Renal cortical epithelial cell (primary cell): ENCODE data around the gene SMIM5. TPM values are rescaled to one million over a fixed set of nuclear protein-coding genes. Genes with fewer than 3 reads are reported as not detected.
A peak's percentile ranks its signal among the peaks of the same experiment; 100 is the strongest.
"Not testable (repeated sequence)": the region's sequence is repeated elsewhere in the genome, so short reads cannot be mapped to it uniquely, and the experiment has no call there.

Experiments used
- DNase-seq: peaks from one replicate; pipeline ENCODE4 v3.0.0-alpha.2; 2011; ENCODE audit warnings: low read depth
- total RNA-seq: library from RNA; depleted of rRNA; stranded (reverse); fragments of >200 nt; gene quantifications from 2 replicates; pipeline ENCODE4 v1.2.3, GENCODE V29; 2014

The SMIM5 gene
- 0.20 and 1.6 TPM in 2 replicates for total RNA-seq

DNA sequence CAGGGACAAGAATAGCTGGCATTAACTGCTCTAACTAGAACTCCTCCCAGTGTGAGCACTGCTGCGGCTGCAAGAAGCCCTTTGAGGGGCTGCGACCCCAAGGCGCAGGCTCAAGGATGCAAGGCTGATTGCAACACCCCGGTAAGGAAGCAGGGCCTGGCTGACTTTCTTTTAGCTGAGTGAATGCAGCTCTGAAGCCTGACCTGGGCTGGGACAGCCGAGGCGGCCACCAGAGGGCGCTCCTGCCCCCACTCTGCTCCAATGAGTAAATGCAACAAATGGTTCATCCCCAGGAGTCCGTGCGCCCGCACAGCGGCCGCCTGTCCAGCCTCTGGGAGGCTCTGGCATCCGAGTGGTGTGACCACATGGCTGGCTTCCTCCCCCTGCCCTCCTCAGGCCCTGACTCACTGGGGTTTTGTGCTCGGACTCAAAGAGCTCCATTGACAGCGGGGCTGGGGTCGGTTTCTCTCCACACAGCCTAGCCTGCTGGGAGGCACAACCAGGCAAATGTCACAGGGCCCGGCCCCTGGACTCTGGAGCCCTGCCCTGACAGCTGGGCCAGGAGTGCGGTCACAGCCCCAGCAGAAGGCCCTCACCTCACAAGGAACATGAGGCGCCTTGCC is at the start of gene SMIM5:
TSS of gene SMIM5 (plus strand) at position 572 of the 623 bp plus-strand sequence. CDS start 6,768 bp downstream, outside the sequence.
- peak; percentile 78 for DNase-seq

DNA sequence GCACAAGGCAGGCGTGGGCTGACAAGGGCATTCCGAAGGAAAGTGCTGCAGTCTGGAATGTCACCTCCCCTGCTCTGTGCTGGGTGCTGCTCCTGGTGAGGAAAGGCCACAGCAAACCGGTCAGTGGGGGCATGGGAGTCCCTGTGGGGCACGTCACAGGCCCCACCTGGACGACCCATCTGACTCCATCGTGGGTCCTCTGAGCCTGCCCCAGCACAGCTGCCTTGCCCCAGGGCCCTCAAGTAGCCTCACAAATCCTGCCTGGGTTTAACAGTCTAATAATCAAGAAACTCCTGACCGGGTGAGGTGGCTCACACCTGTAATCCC is 48.4 kb upstream of the SMIM5 start:
- no peak for DNase-seq

DNA sequence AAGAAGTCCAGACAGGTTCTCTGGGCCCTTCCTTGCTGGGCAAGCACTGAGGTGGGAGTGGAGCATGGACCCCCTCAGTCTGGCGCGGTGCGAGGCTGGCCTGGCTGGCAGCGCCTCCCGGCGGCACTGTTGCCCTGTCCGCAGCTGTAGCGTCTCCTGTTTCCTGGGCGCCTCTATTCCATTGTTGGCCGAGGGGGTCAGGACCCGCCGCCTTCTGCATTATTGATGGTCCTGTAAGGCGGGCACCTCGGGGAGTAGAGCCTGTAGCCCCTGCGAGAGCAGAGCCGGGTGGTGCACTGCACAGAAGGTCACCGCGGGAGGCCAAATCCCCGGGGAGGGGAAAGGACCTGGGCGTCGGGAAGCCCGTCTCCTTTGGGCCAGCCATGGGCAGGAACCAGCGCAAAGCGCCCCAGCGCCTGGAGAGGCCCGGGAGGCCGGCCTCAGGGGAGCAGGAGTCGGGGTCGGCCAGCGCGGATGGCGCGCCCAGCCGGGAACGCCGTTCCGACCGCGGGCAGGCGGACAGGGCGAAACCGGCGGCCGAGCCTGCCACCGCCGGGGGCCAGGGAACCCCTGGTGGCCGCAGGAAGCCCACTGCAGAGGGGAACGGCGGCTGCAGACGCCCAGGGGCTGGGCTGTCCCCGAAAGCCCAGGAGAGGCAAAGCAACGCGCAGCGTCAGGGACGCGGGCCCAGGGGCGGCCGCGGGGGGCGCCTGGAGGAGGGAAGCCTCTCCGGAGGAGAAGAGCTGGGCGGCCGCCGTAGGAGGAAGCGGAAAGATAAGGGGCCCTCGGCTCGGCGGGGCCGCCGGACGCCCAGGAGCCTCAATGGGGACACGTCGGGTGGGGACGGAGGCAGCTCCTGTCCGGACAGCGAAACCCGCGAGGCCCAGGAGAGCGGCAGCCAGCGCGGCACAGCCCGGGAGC is 45.3 kb upstream of the SMIM5 start, which contains the start of gene MYO15B:
TSS of gene MYO15B (plus strand) at position 126 of the 921 bp plus-strand sequence. CDS start at position 384, 258 bp downstream.
- DNase-seq = no peak

DNA sequence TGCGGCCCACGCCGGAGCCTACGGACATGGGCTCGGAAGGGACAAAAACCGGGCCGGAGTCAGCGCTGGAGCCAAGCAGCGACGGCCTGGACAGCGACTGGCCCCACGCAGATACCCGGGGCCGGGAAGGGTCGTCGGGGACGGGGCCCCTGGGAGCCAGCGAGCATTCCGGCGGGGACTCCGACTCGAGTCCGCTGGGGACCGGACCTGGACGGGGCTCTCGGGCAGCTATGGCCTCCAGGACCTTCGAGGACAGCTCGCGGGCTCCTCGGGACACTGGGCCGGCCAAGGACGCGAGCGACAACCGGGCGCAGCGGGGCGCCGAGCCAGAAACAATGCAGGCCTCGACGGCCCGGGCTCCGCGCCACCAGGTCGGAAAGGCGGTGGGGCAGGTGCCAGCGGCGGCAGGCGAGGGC is 44.6 kb upstream of the SMIM5 start:
- DNase-seq = no peak

- peak; percentile 20 for DNase-seq
Observed at GRCh38 chr17:75589012-75589918, 44.0 kb upstream of the SMIM5 start.

GRCh38 chr17:75589919-75590303 is 43.3 kb upstream of the SMIM5 start:
- no peak for DNase-seq

- no peak for DNase-seq
Observed at GRCh38 chr17:75590314-75590761, 42.9 kb upstream of the SMIM5 start.

- no peak for DNase-seq
Observed at GRCh38 chr17:75590849-75591721, 42.1 kb upstream of the SMIM5 start.

DNA sequence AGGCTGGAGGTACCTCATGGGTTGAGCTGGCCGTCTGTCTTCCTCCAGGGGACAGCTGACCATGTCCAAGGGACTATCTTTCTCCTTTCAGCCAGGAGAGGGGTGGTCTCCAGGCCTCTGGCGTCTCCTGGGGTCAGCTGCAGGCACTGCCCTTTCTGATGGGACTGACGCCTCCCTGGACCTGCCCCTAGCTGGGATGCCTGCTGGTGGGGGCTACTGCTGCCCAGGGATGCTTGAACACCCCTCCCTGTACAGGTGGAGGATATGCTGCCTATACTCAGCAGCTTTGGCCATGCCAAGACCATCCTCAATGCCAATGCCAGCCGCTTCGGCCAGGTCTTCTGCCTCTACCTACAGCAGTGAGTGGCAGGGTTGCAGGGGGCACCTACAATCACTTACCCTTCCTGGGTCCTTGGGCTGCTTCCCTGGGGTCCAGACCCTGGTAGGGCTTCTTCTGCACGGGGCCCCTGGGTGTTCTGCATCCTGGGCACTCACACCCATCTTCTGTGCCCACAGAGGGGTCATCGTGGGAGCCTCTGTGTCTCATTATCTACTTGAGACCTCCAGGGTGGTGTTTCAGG is 41.4 kb upstream of the SMIM5 start:
- DNase-seq = no peak

- no peak for DNase-seq
Observed at GRCh38 chr17:75592348-75593020, 40.8 kb upstream of the SMIM5 start.

GRCh38 chr17:75593430-75593829 is 39.8 kb upstream of the SMIM5 start:
- DNase-seq = not testable (repeated sequence)

DNA sequence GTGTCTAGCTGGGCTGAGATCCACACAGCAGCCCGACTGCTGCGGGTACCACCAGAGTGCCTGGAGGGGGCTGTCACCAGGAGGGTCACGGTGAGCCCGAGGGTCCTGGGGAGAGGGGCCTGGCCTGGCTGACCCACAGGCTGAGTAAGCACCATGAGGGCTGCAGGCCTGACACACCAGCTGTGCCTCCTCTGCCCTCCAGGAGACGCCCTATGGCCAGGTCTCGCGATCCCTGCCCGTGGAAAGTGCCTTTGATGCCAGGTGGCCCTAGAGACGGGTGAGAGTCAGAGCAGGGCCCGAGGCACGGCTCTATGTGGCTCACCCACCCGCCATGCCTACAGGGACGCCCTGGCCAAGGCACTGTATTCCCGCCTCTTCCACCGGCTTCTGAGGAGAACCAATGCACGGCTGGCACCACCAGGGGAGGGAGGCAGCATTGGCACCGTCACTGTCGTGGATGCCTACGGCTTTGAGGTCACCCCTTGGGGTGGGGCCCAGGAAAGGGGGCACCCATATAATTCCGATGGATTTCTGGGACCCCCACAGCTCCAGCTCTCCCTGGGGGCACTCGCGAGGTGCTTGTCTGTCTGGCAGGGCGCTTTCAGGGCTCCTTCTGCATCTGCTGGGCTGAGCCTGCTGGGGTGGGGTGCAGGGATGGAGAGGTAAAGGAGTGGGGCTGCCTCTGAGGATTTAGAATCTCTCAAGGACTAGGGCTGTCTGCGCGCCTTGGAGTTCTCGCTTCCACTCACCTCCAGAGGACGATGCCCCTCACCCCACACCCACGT is 38.5 kb upstream of the SMIM5 start:
- DNase-seq = no peak

DNA sequence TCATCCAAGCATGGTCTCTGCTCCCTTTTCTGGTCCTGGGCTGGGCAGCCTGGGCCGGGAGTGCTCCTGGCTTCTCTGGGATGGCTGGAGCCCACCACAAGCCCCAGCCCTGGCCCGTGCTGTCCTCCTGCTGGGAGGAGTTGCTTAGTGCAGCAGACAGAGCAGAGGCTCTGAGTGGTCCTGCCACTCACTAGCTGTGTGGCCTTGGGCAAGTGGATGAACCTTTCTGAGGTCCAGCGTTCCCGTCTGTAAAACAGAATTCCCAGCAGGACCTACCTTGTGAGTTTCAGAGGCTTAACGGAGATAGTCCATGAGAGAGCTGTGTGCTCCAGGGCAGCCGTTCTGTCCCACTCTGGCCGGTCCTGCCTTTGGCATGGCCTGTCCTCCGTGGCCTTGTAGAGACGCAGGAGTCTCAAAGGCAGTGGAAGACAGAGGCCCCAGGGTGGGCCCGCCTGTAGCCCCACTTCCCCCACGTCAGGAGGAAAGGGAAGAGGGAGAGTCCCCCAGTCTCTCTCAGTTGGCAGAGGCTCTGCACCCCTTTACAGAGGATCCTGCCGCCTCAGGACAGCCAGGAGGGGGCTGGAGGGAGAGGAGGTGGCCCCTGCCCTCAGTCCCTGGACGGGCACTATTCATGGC is 37.8 kb upstream of the SMIM5 start:
- no peak for DNase-seq

- DNase-seq = no peak
Observed at GRCh38 chr17:75595920-75596313, 37.3 kb upstream of the SMIM5 start.

DNA sequence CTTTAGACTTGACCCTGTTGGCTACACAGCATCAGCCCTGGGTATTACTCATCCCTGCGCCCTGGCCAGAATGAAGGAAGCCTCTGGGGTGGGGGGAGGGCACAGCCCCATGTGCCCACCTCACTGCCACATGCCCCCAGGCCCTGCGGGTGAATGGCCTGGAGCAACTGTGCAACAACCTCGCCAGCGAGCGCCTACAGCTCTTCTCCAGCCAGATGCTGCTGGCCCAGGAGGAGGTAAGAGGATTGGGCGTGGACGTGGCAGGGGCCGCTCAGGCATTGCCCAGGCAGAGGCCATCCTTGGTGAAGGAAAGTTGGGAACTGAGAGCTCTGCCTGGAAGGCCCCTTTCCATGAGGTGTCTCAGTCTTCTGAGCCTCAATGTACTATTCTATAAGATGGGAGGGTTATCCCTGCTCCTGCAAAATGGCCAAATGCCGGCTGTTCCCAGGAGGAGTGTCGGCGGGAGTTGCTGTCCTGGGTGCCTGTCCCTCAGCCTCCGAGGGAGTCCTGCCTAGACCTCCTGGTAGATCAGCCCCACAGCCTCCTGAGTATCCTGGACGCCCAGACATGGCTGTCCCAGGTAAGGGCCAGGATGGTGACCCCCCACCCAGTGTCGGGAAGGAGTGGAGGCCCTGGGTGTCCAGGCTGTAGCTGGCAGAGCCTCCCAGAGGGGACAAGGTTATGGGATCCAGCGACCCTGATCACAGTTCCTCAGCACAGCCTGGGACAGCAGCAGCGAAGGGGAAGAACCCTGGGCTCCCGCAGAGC is 36.7 kb upstream of the SMIM5 start:
- no peak for DNase-seq

DNA sequence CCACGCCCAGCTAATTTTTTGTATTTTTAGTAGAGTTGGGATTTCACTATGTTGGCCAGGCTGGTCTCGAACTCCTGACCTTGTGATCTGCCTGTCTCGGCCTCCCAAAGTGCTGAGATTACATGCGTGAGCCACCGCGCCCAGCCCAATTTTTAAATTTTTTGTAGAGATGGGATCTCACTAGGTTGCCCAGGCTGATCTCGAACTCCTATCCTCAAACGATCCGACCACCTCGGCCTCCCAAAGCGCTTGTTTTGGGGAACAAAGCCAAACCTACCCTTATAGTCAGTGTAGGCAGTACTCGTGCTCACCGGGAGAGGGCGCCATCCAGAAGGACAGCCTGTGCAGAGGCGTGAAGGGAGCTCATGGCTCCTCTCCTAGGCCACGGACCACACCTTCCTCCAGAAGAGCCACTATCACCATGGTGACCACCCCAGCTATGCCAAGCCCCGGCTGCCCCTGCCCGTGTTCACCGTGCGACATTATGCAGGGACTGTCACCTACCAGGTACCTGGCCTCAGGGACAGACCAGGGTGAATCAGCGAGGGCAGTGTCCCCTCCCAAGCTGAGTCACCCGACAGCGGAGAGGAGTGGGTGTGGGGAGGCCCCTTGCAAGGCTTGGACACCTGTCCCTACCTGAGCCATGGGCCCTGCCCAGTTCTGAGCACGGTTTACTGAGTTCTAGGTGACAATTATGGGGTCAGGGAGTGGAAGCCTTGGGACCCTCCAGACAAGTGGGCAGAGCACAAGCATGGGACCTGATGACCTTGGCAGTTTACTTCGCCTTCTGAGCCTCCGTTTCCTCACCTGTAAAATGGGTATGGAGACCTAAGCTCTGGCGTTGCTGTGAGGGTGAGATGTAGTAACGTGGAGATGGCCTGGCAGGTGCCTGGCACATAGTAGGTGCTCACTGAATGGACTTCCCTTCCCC is 31.9 kb upstream of the SMIM5 start:
- peak; percentile 10 for DNase-seq

- DNase-seq = peak; percentile 21
Observed at GRCh38 chr17:75602644-75603043, 30.6 kb upstream of the SMIM5 start.
